Measurements from ENCODE around the gene USP19.

The USP19 gene

DNA sequence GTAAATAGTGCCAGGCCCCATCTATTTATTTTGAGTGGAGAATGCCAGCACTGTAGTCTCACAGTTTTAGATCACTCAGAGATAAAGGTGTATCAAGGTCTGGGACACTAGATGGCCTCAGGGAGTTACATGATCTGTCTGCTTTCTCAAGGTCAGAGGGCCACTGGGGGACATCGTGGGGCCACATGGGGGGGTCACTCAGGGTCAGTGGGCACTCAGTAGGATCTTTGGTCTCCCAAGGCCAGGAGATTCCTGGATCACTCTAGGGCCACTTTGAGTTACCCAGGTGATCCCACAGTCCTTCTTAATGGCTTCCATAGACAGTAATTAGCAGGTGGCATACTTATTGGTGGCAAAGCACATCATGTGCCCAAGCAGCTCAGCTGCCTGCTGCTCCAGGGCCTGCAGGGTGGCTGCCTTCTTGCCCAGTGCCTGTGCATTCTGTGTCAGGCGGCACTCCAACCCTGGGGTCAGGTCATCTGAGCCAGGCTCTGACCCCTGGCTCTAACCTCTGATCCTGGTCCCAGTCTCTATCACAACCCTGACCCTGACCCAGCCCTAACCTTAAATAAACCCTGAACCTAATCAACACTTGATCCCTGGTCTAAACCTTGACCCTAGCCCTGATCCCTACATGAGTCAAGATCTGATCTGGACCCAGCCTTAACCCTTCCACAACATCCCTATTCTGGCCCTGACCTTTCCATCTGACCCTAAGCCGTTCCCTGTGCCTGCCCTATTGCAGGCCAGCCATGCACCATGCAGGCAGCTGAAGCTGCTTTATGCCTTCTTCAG is 14.0 kb upstream of the USP19 start:
- DNase-seq (ENCODE audit: low spot score): no peak

DNA sequence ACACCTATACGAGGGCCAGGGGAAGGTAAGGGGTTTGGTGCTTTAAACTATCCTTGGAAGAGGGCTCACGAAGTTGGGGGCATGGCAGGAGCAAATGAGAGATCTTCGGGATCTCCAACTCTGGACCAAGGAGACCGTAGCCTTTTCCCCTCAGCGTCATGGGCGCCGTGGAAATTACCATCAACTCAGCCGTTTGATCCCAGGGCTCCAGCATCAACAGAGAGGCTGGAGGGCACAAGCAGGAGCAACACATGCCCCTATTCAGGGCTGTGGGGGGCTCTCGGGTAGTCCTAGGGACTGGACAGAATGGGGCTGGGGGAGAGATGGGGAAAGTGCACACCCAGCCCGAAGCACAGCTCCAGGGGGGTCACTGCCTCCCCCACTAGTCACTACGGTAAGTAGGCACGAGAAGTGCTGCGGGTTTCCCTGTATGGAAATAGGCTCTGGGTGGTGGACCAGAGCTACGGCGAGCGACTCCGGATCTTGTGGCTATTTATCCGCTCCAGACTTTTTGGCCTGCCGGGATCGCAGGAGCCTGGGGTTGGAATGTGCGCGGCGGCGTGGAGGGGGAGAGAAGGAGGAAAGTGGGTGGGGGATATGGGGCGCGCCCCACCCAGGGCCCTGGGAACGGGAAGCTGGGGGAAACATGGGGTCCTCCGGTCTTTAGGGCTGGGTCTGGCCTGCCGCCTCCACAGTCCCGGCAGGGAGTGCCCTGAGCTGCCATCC is 12.8 kb upstream of the USP19 start:
- DNase-seq (ENCODE audit: low spot score): peak; percentile 94

- peak; percentile 89 for DNase-seq (ENCODE audit: low spot score)
Observed at GRCh38 chr3:49132437-49133225, 12.0 kb upstream of the USP19 start, which contains the start of gene LAMB2. Gene LAMB2, minus strand, starts transcription at chr3:49133050. Its CDS starts 183 bp downstream, at chr3:49132867.

DNA sequence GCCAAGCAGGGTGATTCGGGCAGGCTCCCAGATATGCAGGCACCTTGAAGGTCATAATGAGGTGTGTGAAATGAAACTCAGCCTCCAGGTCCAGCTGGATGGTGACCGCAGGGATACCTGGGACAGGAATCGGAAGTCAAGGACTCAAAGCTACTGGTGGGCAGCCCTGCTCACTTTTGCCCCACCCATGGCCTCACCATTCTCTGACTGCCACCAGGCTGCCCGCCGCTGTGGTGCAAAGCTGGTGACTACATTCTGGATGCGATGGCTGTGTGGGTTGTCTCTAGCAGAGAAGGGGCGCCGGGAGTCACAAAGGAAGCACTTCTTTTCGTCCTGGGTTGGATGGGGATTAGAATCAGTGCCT is 11.4 kb upstream of the USP19 start:
- DNase-seq (ENCODE audit: low spot score): no peak

- DNase-seq (ENCODE audit: low spot score): no peak
Observed at GRCh38 chr3:49131576-49131975, 11.0 kb upstream of the USP19 start.

DNA sequence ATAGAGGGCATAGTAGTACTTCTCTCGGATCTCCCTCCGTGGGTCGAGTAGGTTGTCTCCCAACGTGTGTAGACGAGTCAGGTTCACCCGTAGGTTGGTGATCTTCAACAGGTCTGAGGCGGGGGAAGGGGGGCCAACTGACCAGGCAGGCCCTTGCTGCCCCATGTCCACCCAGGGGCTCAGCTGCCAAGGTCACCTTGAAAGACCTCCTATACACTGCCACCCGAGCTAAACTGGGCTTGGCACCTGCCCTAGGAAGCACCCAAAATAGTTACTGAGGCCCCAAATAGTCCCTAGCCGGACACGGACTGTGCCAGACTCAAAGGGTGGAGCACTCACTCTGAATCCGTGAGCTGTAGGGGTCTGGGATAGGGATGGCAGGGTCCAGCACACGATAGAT is 10.4 kb upstream of the USP19 start:
- DNase-seq (ENCODE audit: low spot score): no peak

DNA sequence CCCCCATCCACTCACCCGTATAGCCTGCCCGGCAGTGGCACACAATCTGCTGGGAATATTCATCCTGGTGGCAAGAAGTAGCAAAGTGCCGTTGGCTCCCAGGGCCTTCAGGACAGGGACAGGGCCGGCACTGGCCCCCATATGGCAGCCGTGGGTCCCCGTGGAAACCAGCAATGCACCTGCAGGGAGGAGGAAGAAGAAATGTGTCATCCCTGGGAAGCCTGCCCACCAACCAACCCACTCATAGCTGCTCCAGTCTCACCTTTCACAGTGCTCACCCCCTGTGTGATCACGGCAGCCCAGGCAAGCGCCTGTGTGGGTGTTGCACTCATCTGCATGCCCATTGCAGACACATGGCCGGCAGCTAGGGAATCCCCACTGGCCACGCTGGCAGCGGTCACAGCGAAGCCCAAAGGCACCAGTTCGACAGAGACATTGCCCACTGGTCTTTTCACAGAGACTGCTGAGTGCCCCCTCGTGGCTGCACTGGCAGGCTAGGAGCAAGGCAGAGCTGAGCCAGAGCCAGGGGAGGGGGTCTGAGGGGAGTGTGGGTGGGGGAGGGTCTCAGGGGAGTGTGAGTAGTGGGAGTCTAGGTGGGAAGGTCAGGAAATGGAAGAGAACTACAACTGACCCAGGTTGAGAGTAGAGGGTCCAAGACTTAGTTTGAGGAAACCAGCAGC is 4.5 kb upstream of the USP19 start:
- no peak for DNase-seq (ENCODE audit: low spot score)

DNA sequence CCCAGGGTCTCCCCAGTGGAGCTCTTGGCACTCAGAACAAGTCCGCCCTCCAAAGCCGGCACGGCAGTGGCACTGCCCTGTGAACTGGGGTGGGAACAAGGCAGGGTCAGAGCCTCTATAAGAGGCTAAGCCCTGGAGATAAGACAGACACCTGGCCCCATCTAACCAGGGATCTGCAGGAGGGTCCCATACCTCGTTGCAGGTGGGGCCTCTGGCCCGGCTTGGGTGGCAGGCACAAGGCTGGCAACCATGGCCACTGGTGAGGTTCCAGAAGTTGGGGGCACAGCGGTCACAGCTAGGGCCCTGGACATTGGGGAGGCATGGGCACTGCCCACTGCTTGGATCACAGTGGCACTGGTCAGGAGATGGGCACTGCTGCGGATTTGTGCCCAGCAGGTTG is 3.6 kb upstream of the USP19 start:
- no peak for DNase-seq (ENCODE audit: low spot score)

- DNase-seq (ENCODE audit: low spot score): no peak
Observed at GRCh38 chr3:49123687-49124086, 3.1 kb upstream of the USP19 start.

- DNase-seq (ENCODE audit: low spot score): no peak
Observed at GRCh38 chr3:49122886-49123545, 2.4 kb upstream of the USP19 start.

- DNase-seq (ENCODE audit: low spot score): no peak
Observed at GRCh38 chr3:49122451-49122850, 1.8 kb upstream of the USP19 start.

GRCh38 chr3:49122022-49122421 is 1.4 kb upstream of the USP19 start:
- DNase-seq (ENCODE audit: low spot score): no peak

- DNase-seq (ENCODE audit: low spot score): peak; percentile 34
Observed at GRCh38 chr3:49121132-49121736, 611 bp upstream of the USP19 start.

- DNase-seq (ENCODE audit: low spot score): peak; percentile 33
Observed at GRCh38 chr3:49120096-49120437, 556 bp downstream of the USP19 start.

- no peak for DNase-seq (ENCODE audit: low spot score)
Observed at GRCh38 chr3:49119439-49119838, 1.2 kb downstream of the USP19 start.

- no peak for DNase-seq (ENCODE audit: low spot score)
Observed at GRCh38 chr3:49119036-49119435, 1.6 kb downstream of the USP19 start.

GRCh38 chr3:49112262-49112661 is 8.4 kb downstream of the USP19 start:
- no peak for DNase-seq (ENCODE audit: low spot score)

DNA sequence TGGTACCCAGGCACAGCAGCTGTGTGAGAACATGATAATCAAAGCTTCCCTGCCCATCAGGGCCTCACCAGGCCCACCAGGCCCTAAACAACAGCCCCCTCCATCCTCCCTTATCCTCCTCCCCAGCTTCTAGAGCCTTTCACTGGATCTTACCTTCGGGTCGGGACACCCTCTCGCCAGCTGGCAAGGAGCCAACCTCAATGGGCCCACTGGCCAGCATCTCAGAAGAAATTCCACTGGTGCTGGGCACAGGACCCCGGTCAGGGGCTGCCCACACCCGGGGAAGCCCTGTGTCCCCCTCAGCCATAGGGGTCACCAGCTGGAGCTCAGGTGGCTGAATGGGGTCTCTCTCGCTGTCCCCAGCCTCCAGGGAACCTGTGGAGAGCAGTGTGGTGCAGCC is 9.3 kb downstream of the USP19 start:
- DNase-seq (ENCODE audit: low spot score): no peak

GRCh38 chr3:49110780-49111179 is 9.8 kb downstream of the USP19 start:
- no peak for DNase-seq (ENCODE audit: low spot score)

DNA sequence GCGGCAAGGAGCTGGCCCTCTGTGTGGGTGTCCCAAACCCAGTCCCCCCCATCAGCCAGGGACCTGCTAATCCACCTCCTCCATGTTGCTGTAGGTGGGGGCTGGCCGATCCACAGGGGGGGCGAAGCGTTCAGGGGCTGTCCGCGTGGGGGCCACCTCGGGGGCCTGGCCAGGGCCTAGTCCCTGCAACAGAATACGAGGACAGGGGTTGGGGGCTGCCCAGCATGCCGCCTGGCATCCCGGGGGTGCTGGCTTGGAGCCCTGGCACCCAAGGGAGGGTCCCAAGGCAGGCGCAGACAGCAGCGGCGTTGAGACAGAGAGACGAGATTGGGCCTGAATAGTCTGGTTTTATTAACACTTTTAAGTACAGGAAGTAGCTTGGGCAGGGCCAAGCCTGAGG is 12.3 kb downstream of the USP19 start:
- no peak for DNase-seq (ENCODE audit: low spot score)

Data from HuH-7 (cell line).